GM12873 (cell line): Measurements from ENCODE around the gene ZNF432.

Experiments
- TF ChIP-seq, protein P1 (sequence below): IDR thresholded peaks from 2 replicates; pipeline ENCODE4 v1.5.1; 2012; ENCODE audit warnings: low read depth, mild to moderate bottlenecking, moderate library complexity, low read length, control low read depth; ENCODE audit not compliant: insufficient read depth; ENCODE audit errors: missing control alignments

The ZNF432 gene

GRCh38 chr19:52020506-52020905 lies 28.1 kb downstream of the ZNF432 start:
- TF ChIP-seq, protein P1, sequence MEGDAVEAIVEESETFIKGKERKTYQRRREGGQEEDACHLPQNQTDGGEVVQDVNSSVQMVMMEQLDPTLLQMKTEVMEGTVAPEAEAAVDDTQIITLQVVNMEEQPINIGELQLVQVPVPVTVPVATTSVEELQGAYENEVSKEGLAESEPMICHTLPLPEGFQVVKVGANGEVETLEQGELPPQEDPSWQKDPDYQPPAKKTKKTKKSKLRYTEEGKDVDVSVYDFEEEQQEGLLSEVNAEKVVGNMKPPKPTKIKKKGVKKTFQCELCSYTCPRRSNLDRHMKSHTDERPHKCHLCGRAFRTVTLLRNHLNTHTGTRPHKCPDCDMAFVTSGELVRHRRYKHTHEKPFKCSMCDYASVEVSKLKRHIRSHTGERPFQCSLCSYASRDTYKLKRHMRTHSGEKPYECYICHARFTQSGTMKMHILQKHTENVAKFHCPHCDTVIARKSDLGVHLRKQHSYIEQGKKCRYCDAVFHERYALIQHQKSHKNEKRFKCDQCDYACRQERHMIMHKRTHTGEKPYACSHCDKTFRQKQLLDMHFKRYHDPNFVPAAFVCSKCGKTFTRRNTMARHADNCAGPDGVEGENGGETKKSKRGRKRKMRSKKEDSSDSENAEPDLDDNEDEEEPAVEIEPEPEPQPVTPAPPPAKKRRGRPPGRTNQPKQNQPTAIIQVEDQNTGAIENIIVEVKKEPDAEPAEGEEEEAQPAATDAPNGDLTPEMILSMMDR = no peak

DNA sequence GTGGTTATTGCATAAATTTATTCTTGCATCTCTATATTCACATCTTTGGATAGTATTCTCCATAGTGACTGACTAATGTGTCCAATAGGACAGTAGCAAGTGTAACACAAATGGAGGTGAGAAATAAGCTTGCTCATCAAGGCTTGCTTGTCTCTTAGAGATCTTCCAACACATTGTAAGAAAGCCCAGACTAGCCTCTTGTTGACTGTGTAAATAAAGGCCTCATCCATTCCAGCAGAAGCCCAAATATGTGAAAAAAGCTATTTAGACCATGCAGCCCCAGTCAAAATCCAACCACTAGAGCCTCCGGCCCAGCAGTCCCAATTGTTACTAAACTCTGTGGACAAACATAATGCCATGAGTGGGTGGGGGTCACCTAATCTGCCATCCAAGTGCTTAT lies 38.0 kb downstream of the ZNF432 start:
- TF ChIP-seq, protein P1 = no peak

DNA sequence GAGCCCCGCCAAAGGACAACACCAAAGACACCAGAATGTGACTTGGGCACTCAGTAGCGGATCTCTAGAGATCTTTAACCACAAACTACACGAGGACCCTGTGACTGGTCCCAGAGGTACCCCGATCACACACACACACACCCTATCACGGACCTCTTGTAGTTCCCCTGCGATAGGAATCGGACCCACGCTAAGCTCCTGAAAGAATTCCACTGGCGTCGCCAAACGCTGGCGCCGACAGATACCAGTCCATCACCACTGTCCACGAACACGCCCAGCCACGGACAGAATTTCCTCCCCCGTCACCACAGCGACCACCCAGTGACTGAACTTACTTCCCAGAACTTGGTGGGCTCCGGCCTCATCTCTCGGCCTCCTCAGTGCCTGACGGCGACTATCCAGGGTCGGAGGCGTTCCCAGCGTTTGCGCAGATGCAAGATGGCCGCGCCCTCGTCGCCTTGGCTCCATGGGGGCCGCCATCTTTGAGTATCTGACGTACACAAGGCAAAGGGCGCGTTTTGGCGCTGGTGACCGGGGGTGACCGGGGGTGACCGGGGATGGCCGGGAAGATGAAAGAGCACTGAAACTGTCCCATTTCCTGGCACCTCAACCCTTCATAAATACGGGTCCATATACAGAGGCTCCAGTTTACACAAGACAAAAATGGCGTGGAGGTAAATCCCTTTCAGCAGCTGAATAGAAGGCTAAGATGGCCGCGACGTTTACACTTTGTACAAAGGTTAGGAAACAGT lies 40.7 kb downstream of the ZNF432 start, which contains the start of gene ZNF615:
TSS of gene ZNF615 (minus strand) at position 406 of the 752 bp plus-strand sequence. CDS start 4,500 bp downstream, outside the sequence.
- TF ChIP-seq, protein P1 = no peak

DNA sequence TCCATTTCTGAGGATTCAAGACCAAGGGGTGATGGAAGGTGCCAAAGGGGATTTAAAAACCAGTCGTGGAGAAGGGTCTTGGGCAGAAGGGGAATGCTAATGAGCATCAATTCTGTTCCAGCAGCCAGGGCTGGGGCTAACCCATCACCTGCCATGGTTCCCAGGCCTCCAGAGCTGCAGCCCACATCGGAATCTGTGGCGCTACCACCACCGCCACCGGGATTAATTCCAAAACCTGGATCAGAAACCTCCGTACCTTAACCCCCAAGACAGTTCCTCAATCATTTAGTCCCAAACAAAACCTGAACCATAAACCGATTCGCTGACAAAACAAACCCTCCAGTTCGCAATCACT lies 41.2 kb downstream of the ZNF432 start:
- TF ChIP-seq, protein P1 = no peak

GRCh38 chr19:51994048-51994644 lies 54.5 kb downstream of the ZNF432 start:
- TF ChIP-seq, protein P1 = no peak

DNA sequence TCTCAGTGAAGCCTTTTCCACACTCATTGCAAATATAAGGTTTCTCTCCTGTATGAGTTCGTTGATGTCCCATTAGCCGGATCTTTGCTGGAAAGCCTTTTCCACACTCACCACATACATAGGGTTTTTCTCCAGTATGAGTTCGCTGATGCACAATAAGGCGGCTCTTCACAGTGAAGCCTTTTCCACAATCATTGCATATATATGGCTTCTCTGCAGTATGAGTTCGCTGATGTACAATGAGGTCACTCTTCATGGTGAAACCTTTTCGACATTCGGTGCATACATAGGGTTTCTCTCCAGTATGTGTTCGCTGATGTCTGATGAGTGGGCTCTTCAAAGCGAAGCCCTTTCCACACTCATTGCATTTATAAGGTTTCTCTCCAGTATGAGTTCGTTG lies 55.2 kb downstream of the ZNF432 start:
- TF ChIP-seq, protein P1 = no peak

DNA sequence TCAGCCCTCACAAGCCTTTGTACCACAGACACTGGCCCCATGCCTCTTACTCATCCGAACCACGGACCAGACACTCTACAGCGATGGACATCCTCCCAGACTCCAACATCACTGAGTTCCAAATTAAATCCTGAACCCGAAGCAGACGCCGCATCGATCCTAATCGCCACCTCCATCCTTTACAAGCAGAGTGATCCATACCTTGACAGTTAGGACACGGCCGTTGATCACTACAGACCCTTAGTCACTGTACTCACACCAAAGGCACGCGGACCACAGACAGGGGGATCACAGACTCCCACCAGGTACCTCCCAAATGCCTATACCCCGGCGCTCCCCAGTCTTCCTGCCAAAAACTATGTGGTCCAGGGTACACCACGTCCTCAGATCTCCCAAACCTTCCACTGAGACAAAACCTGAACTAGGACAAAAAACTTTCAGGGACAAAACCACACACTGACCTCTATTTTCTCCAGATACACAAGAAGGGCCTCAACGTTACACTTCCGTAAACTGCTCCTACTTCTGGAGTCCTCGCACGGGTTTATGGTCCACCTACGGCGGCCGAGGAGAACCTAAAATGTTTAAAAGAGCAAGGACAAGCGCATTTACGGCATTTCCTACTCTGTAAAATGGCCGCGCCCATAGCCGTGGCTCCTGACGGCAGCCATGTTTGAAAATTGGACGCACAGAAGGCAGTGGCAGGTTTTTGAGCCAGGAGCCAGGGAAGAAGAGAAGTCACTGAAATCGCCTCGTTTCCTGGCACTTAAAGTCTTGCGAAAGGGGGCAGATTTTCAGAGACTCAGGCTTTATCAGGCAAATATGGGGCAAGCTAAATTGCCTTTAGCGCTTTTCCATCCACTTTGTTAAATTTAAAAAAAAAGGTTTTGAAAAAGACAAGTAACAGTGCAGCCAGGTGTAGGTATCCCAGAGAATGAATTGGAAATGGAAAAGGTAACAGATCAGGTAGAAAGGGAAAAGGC lies 62.0 kb downstream of the ZNF432 start, which contains the start of gene ZNF350:
TSS of gene ZNF350 (minus strand) at position 532 of the 983 bp plus-strand sequence. CDS start 12,480 bp downstream, outside the sequence.
- TF ChIP-seq, protein P1 = no peak
